GM19372 (cell line): ENCODE measurements around the gene SNRNP70.
"Not testable (repeated sequence)": the region's sequence is repeated elsewhere in the genome, so short reads cannot be mapped to it uniquely, and the experiment has no call there.

Experiments
- ATAC-seq: cut with Tn5 transposase; IDR thresholded peaks from one replicate; pipeline ENCODE4 v1.9.1; 2021; ENCODE audit warnings: mild to moderate bottlenecking, low read depth, moderate library complexity; ENCODE audit not compliant: unreplicated experiment

SNRNP70 gene, protein sequence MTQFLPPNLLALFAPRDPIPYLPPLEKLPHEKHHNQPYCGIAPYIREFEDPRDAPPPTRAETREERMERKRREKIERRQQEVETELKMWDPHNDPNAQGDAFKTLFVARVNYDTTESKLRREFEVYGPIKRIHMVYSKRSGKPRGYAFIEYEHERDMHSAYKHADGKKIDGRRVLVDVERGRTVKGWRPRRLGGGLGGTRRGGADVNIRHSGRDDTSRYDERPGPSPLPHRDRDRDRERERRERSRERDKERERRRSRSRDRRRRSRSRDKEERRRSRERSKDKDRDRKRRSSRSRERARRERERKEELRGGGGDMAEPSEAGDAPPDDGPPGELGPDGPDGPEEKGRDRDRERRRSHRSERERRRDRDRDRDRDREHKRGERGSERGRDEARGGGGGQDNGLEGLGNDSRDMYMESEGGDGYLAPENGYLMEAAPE

DNA sequence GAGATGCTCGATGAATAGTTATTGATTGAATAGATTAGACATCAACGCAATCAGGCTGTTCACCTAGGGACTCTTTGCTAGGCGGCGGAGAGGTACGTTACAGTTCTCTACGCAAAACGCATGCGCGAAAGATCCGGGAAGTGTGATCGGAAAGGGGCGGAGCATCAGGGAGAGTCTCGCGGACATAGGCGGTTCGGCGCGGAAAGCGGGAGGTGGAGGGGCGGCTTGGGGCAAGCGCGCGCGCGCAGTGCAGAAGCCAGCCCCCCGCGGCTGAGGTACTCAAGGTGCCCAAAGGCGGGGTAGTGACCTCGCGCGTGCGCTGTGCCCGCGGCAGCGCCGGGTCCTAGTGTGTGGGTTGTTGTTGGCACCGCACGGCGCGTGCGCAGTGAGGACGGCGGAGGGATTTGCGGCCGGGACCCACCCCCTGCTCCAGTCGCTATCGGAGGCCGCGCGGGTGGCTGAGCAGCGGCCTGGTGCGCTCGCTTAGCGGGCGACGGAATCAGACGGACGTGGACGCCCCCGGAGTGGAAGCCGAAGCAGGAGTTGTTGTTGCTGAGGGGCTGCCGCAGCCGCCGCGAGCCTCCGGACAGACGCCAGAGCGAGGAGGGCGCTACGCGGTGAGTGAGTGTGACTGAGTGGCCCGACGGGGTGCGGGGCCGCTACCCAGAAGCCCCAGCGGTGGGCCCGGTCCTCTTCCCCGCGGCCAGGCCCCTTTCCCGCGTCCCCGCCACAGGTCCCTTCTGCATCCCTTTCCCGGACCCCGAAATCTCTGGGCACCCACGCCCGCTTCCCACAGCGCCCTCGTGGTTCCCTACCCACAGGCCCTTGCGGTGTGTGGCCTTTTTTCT, at the start of gene SNRNP70:
Gene SNRNP70, plus strand, starts transcription at position 432 of the 848 bp plus-strand sequence. CDS start 964 bp downstream, outside the sequence.
- ATAC-seq = peak; percentile 88

DNA sequence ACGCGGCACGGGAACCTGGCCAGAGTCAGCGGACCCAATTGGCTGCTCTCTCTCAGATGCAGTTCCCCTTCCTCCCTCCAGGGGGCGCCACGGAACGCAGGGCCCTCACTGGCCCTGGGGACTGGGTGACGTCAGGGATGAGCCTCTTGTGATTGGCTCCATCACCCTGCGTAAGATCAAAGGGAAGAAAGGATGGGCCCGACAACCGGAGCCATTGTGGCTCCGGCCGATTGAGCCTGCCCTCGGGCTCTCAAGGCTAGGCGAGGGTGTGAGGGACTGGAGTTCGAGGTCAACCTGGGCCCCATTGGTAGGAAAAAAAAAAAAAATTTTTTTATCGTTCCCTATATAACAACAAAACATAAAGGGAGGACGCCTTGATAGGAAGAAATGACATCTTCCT, 48.4 kb upstream of the SNRNP70 start, which contains the start of gene CGB1:
Gene CGB1, minus strand, starts transcription at position 81 of the 400 bp plus-strand sequence. CDS start 184 bp downstream, outside the sequence.
- ATAC-seq = not testable (repeated sequence)

DNA sequence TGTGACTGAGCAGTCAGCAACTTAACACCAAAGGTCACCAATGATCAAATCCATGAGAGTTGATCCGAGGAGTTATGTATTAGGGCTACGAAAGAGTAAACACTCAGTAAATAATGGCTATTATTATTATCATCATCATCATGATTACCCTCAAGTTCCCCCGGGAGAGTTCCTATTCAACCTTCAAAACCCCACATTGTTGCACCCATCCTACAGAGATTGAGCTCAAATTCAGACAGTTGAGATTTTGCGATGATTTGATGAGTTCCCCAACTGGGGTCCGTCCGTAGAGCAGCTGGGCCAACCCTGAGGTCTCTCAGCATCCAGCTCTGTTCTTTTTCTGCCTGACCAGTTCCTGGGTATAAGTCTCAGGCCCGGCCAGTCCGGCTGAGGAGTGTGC, 47.1 kb upstream of the SNRNP70 start:
- not testable (repeated sequence) for ATAC-seq

DNA sequence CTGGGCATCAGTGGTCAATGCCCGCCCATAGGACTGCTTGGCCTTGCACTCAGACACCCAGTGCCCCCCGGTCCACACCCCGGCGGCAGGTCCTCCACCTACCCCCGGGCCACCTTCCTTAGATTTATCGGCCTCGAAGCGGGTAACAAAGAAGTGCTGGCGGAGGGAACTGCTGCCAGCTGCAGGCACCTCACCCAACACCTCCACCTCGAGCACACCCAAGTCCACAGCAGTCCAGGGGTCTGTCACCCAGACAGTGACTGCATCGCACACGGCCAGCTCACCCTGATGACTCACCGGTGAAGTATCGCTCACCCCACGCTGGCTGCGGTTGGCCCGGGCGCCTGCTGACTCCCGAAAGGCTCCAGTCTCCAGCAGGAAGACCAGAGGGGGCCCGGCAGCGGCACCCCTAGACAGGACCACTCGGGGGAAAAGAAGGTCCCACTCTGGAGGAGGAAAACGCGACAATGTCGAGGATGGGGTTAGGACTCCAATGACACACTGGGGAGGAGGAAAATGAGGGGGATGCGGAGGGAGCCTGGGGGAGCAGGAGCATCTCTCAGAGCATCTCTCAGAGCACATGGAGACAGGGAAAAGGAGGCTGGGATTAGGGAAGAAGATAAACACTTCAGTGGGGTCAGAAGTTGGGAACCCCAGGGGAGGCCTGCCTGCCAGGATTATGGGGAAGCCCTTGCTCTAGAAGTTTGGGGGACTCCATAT, 46.5 kb upstream of the SNRNP70 start:
- not testable (repeated sequence) for ATAC-seq

DNA sequence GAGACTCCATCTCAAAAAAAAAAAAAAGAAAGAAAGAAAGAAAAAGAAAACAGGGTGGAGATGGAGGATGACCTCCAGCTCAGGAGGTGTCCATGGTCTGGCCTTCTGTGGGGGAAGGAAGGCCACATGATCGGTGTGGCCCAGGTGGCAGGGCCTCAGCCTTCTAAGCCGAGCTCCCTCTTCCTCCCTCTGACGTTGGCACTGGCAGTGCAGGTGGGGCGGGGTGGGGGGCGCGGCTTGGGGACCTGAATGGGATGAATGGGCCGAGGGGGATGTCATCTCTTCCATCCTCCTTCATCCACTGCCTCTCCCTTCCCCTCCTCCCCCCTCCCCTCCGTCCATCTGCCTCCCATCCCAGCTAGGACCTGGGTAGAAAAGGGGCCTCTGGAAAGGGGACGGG, 45.5 kb upstream of the SNRNP70 start:
- ATAC-seq = not testable (repeated sequence)

DNA sequence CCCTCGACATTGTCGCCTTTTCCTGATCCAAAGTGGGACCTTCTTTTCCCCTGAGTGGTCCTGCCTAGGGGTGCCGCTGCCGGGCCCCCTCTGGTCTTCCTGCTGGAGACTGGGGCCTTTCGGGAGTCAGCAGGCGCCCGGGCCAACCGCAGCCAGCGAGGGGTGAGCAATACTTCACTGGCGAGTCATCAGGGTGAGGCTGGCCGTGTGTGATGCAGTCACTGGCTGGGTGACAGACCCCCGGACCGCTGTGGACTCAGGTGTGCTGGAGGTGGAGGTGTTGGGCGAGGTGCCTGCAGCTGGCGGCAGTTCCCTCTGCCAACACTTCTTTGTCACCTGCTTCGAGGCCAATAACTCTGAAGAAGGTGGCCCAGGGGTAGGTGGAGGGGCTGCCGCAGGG, 43.1 kb upstream of the SNRNP70 start:
- ATAC-seq = no peak

DNA sequence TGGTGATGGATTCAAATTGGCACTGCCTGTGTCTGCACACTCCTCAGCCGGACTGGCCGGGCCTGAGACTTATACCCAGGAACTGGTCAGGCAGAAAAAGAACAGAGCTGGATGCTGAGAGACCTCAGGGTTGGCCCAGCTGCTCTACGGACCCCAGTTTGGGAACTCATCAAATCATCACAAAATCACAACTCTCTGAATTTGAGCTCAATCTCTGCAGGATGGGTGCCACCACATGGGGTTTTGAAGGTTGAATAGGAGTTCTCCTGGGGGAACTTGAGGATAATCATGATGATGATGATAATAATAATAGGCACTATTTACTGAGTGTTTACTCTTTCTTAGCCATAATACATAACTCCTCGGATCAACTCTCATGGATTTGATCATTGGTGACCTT, 42.6 kb upstream of the SNRNP70 start:
- not testable (repeated sequence) for ATAC-seq

DNA sequence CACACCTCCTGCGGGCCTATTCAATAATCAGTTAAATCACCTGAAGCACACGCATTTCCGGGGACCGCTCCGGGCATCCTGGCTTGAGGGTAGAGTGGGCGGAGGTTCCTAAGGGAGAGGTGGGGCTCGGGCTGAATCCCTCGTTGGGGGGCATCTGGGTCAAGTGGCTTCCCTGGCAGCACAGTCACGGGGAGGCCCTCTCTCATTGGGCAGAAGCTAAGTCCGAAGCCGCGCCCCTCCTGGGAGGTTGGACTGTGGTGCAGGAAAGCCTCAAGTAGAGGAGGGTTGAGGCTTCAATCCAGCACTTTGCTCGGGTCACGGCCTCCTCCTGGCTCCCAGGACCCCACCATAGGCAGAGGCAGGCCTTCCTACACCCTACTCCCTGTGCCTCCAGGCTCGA, 41.7 kb upstream of the SNRNP70 start, which contains the start of gene CGB5:
Gene CGB5, plus strand, starts transcription at position 301 of the 400 bp plus-strand sequence. CDS start 362 bp downstream, outside the sequence.
- ATAC-seq = not testable (repeated sequence)

DNA sequence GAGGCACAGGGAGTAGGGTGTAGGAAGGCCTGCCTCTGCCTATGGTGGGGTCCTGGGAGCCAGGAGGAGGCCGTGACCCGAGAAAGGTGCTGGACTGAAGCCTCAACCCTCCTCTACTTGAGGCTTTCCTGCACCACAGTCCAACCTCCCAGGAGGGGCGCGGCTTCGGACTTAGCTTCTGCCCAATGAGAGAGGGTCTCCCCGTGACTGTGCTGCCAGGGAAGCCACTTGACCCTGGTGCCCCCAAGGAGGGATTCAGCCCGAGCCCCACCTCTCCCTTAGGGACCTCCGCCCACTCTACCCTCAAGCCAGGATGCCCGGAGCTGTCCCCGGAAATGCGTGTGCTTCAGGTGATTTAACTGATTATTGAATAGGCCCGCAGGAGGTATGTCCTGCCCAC, 36.2 kb upstream of the SNRNP70 start, which contains the start of gene CGB8:
Gene CGB8, minus strand, starts transcription at position 101 of the 400 bp plus-strand sequence. CDS start 372 bp downstream, outside the sequence.
- not testable (repeated sequence) for ATAC-seq

DNA sequence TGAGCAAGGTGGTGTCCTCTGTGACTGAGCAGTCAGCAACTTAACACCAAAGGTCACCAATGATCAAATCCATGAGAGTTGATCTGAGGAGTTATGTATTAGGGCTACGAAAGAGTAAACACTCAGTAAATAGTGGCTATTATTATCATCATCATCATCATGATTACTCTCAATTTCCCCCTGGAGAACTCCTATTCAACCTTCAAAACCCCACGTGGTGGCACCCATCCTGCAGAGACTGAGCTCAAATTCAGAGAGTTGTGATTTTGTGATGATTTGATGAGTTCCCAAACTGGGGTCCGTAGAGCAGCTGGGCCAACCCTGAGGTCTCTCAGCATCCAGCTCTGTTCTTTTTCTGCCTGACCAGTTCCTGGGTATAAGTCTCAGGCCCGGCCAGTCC, 35.4 kb upstream of the SNRNP70 start:
- not testable (repeated sequence) for ATAC-seq

DNA sequence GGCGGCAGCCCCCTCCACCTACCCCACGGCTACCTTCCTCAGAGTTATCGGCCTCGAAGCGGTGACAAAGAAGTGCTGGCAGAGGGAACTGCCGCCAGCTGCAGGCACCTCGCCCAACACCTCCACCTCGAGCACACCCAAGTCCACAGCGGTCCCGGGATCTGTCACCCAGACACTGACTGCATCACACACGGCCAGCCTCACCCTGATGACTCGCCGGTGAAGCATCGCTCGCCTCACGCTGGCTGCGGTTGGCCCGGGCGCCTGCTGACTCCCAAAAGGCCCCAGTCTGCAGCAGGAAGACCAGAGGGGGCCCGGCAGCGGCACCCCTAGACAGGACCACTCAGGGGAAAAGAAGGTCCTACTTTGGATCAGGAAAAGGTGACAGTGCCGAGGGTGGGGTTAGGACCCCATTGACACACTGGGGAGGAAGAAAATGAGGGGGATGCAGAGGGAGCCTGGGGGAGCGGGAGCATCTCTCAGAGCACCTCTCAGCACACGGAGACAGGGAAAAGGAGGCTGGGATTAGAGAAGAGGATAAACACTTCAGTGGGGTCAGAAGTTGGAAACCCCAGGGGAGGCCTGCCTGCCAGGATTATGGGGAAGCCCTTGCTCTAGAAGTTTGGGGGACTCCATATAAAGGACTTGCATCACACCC, 34.7 kb upstream of the SNRNP70 start:
- not testable (repeated sequence) for ATAC-seq

DNA sequence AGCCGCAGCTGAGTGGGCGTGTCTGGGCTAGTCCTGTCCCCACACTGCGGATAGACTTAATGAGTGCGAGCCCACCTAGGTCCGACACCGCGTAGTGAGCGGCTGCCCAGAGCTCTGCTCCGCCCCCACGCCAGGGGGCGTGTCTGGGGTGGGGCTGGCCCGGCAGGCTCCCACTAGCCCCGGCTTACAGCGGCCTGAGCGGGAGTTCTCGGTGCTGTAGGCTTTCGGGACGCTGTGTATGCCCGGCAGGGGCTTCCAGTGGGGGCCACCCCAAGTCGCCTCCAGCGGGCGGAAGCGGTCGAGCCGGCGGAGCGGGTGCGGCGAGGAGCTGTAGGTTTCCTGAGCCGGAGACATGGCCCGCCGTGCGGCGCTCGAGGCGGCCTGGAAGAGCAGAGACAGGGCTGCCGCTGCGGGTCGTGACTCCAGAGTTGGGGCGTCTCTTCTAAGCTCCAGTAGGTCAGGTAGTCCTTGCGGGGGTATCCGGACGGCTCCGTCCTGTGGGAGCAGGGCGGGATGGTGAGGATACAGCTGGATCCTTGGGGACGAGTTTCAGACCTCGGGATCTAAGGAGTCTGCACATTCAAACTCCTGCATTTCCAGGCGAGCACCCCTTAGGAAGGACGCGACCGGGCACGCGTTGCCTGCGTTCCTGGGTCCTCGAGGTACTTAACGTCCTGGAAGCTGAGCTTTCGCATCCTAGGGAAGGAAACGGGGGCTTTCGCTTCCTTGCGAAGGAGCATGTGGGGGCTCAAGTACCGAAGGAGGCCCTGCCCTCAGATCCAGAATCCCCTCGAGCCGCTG, 28.9 kb upstream of the SNRNP70 start:
- no peak for ATAC-seq

DNA sequence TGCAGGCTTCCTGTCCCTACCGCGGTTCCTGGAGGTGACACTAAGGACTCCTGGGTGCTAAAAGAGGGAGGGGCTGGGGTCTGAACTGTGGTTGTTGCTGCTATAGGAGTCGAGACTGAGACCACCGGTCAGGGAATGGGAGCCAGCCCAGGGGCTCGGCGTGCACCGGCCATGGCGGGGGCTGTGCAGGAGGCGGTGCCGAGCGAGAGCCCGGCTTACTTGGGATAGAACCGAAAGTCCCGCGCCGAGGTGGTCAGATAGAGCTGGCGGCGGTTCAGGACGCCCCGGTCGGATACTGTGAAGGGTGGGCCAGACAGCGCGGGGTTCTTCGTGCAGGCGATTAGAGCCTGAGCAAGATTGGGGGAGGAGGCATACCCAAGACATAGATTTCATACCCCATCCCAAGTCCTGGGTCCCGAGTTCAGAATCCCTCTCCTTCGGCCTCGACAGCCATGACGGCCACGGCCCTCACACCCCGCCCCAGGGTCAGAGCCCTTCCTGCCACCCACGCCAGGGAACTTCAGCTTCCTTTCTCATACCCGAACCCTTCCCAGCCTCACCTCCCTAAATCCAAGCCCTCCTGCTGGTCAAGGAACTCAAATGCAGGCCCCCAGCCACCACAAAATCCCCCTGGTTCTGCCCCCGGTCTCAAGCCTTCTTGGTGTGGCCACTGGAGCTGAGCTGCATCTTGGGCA, 28.2 kb upstream of the SNRNP70 start:
- ATAC-seq = not testable (repeated sequence)

DNA sequence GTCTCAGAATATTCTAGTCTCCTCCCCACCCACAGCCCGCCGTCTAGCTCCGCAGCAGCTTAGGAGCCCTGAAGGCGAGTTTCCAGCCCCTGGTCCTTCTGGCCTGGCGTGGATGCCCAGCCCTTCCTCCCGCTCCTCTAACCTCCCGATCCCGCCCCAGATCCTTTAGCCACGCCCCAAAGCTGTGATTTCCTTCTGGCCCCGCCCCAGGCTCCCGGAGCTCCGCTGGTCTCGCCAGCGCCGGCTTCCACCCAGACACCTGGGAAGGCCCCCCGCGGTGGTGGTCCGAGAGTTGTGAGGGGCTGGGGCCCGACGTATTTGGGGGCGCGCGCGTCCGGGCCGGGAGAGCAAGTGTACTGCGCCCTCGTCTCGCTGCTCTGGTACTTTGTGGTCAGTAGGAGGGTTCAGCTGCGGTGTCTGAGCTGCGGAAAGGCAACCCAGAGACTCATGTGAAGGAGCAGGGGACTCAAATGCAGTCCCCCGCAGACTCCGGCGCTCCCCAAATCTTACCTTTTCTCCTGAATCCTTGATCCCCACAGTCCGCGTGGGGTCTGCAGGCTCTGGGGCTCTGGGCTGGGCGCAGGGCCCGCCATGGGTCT, 27.5 kb upstream of the SNRNP70 start, which contains the start of gene CGB7:
Gene CGB7, minus strand, starts transcription at position 114 of the 599 bp plus-strand sequence. CDS start 2,374 bp downstream, outside the sequence.
- ATAC-seq = no peak

DNA sequence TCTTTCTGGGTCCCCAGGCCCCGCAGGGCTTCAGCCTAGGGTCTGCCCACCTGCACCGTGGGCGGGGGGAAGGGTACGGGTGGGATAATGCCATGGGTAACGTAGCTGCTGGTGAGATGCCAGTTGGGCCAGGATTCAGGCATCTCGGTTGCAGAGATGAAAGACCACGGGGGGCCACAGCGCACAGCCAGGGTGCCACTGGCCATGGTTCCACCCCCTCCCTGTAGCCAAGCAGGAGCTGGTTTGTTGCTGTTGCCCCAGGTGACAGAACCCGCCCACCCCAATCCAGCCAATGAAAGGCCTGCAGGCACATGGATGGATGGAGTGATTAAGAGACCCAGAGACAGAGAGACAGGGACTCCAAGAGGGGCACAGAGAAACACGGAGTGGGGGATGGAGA, 26.7 kb upstream of the SNRNP70 start:
- ATAC-seq = no peak

DNA sequence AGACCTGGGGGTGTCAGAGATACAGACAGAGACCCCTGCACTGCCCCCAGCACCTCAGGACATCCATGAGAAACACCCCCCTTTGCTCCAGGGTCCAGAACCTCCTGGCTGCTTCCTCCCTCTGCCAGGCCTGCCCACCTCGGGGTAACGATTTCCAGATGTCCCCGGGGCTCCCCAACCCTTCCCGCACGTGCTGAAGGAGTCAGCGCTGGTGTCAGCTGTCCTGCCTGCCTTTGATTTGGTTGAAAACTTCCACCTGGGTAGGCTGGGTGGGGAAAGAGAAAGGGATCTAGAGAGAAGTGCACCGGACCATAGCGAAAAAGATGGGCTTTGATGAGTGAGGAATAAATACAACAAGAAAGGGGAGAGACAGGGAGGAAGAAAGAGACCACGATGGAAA, 26.2 kb upstream of the SNRNP70 start:
- ATAC-seq = no peak

DNA sequence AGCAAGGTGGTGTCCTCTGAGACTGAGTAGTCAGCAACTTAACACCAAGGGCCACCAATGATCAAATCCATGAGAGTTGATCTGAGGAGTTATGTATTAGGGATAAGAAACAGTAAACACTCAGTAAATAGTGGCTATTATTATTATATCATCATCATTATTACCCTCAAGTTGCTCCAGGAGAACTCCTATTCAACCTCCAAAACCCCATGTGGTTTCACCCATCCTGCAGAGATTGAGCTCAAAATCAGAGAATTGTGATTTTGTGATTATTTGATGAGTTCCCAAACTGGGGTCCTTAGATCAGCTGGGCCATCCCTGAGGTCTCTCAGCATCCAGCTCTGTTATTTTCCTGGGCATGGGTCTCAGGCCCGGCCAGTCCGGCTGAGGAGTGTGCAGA, 24.3 kb upstream of the SNRNP70 start:
- ATAC-seq = no peak

DNA sequence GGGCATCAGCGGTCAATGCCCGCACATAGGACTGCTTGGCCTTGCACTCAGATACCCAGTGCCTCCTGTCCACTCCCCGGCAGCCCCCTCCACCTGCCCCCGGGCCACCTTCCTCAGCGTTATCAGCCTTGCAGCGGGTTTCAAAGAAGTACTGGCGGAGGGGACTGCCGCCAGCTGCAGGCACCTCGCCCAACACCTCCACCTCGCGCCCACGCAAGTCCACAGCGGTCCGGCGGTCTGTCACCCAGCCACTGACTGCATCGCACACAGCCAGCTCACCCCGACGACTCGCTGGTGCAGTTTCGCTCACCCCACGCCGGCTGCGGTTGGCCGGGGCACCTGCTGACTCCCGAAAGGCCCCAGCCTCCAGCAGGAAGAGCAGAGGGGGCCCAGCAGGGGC, 23.8 kb upstream of the SNRNP70 start:
- ATAC-seq = no peak
